Tibial nerve (tissue), 3 donors: ENCODE measurements around the gene SLC34A2.

Source experiments
- POLR2A ChIP-seq, 2 donors: fragments of 450-650 bp; IDR thresholded peaks; one replicate each; pipeline ENCODE4 v1.6.1; 2017; ENCODE audit warnings: antibody characterized with exemption in 2 of 2, mild to moderate bottlenecking in 2 of 2, moderate library complexity in 2 of 2
- TF ChIP-seq, protein P1 (sequence below), 5 experiments: fragments of 200-600 bp in 3 of 5; fragments of 450-650 bp in 2 of 5; sonication (generic) in 3 of 5; IDR thresholded peaks; one replicate each; pipeline ENCODE4 v1.5.1; 2016 to 2019; ENCODE audit warnings: antibody characterized with exemption in 5 of 5, mild to moderate bottlenecking in 3 of 5, moderate library complexity in 2 of 5

DNA sequence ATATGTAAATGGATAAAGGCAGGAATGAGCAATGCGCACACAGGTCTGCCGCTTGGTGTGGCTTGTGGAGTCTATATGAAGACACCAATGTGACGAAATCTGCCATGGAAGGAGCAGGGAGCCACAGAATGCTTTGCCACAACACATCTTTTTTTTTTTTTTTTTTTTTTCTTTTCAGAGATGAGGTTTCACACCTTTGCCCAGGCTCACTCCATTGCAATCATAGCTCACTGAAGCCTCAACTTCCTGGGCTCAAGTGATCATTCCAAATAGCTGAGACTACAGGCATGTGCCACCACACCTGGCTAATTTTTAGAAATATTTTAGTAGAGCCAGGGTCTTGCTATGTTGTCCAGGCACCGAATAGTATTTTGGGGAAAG lies 17.4 kb upstream of the SLC34A2 start:
- TF ChIP-seq, protein P1, sequence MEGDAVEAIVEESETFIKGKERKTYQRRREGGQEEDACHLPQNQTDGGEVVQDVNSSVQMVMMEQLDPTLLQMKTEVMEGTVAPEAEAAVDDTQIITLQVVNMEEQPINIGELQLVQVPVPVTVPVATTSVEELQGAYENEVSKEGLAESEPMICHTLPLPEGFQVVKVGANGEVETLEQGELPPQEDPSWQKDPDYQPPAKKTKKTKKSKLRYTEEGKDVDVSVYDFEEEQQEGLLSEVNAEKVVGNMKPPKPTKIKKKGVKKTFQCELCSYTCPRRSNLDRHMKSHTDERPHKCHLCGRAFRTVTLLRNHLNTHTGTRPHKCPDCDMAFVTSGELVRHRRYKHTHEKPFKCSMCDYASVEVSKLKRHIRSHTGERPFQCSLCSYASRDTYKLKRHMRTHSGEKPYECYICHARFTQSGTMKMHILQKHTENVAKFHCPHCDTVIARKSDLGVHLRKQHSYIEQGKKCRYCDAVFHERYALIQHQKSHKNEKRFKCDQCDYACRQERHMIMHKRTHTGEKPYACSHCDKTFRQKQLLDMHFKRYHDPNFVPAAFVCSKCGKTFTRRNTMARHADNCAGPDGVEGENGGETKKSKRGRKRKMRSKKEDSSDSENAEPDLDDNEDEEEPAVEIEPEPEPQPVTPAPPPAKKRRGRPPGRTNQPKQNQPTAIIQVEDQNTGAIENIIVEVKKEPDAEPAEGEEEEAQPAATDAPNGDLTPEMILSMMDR (IDR thresholded peaks at IDR 0.05): no peak
- TF ChIP-seq POLR2A (IDR thresholded peaks at IDR 0.05): no peak
